Activated CD4-positive, alpha-beta T cell treated with anti-CD3 and anti-CD28 coated beads, Interleukin-2, amount 50 U/mL, for 48 hours (primary cell): ENCODE data around the gene MAOA.
"Not testable (repeated sequence)": the region's sequence is repeated elsewhere in the genome, so short reads cannot be mapped to it uniquely, and the experiment has no call there.

Source experiments
- DNase-seq, 2 experiments: peaks; one replicate each; pipeline ENCODE4 v3.0.0-alpha.2; 2020

MAOA gene

DNA sequence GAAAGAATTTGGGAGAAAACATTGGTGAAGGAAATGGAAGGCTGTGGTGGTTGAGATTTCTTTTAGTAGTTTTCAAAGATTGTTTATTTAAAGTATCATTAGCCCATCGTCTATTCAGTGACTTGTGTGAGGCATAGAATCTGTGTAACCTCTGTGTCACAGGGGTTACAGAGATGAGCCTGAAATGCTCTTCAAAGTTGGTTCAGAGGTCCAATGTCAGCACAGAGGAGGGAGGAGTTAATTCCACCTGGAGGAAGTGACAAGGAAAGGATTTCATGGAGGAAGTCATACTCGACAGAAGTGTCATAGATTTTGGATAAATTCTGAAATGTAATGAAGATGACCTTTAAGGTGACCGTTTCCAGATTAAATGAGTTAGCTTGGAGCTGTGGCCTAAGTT is 8.2 kb downstream of the MAOA start:
- no peak for DNase-seq

GRCh38 chrX:43664708-43665107 is 8.6 kb downstream of the MAOA start:
- DNase-seq, result no peak

- no peak for DNase-seq
These were observed 10.3 kb downstream of the MAOA start for GRCh38 chrX:43666311-43666912.

- DNase-seq, result not testable (repeated sequence)
These were observed 20.0 kb downstream of the MAOA start for GRCh38 chrX:43675965-43676628.

DNA sequence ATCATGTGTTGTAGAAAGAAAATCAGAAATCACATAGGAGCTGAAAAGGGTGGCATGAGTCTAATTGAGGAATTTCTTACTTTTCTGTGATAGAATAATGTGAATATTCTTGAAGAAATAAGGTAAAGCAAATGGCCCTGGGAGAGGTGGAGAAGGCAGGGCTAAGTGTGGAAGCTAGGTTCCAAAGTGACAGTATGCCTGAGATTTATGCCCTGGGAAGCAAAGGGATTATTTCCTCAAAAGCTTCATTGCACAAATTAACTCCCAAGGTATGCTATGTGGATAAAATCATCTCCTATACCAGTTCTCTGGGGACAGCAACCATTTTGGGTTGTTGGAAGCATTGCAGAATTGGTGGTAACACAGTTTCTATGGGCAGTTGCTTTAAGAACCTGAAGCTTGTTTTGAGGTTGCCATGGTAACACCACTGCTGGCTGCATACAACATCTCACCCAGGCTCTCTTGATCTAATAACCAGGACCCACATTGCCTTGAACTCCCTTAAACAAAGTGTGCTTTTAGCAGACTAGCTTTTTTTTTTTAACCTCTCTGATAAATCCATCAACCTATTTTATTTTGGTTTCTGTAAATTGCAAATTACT is 21.0 kb downstream of the MAOA start:
- DNase-seq, result no peak

DNA sequence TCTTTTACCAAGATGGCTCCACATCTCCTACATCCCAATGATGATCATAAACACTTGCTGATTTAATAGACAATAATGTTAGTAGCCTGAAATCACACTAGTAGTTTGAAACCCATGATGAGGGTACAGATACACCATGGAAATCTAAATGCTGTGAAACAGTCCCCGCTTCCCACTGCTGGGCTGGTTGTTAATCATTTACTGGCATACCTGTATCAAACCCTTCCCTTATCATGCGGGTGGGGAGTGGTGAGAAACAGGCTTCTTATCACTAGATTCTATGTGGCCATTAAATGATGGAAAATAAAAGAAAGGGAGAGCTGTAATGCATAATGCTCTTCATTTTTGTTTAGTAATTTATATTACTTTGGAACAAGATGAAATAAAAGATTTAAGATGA is 21.9 kb downstream of the MAOA start:
- DNase-seq, result no peak

- DNase-seq, result no peak
These were observed 23.0 kb downstream of the MAOA start for GRCh38 chrX:43679058-43679457.

DNA sequence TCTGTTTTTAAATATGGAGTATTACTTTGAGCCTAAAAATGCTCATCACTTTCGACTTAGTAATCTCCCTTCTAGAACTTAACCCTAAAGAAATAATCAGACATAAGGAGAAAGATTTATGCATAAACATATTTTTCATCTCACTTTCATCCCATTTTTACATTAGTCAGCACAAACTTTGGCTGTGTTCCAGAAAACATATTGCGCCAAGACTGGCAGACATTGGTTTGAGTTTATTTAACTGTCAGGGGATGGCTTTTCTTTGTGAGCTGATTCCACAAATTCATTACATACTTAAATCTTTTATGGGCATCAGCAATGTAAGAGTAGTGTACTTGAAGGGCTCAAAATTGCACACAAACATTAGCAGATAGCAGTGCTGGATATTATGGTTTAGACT is 23.7 kb downstream of the MAOA start:
- no peak for DNase-seq

- no peak for DNase-seq
These were observed 26.6 kb downstream of the MAOA start for GRCh38 chrX:43682726-43683125.

- DNase-seq, result no peak
These were observed 29.1 kb downstream of the MAOA start for GRCh38 chrX:43685221-43685620.

DNA sequence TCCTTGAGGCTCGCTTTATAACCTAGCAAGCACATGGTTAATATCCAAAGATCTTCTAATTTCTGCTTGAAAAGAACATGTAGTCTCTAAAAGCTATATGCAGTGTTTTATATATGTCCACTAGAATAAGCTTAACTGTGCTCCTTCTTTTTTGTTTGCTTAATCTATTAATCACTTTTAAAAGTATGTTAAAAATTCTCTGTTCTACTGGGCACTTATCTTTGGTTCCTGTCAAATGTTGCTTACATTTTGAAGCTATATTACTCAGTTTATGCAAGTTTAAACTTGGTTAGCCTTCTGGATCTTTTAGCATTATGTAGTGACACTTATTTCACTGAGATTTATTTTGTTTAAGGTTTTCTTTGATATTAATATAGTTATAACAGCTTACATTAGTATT is 32.5 kb downstream of the MAOA start:
- no peak for DNase-seq

GRCh38 chrX:43693602-43694406 is 37.7 kb downstream of the MAOA start:
- DNase-seq, result no peak

DNA sequence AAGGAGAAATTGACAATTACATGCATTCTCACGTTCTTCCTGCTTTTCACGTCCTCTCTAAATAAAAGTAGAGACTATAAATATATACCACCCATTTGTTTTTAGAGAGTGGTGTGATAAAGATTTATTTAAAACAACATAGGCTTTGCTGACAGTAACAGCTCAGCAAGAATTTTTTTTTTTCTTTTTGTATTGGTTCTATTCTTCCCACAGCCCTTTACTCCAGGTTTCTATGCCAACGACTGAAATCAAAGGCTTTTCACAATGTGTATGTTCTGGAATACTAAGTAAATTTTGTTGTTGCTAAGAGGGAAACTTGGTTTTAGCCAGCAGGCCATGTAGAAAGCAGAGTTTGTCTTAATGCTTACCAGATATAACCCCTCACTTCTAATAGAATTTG is 43.4 kb downstream of the MAOA start:
- DNase-seq, result no peak

- no peak for DNase-seq
These were observed 46.0 kb downstream of the MAOA start for GRCh38 chrX:43702079-43702524.

DNA sequence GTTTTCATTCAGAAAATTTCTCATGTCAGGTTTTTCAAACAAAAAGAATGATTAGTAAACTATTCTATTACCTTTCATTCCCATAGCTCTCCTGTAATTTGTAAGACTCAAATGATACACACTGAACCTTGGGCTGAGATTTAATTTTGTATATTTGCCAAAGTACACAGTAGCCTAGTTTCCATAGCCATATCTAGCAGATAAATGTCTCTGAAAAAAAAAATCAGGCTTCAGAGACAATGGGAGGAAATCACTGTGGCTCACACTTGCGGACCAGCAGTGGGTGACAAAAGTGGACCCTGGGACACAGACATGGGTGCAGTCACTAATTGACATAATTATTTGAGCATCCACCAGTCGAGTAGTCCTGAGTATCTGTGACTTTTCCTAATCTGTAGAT is 46.6 kb downstream of the MAOA start:
- DNase-seq, result no peak

- DNase-seq, result no peak
These were observed 47.2 kb downstream of the MAOA start for GRCh38 chrX:43703211-43703791.

GRCh38 chrX:43706786-43707370 is 50.8 kb downstream of the MAOA start:
- no peak for DNase-seq

GRCh38 chrX:43707812-43708548 is 51.9 kb downstream of the MAOA start:
- DNase-seq, result no peak

GRCh38 chrX:43716144-43716543 is 60.0 kb downstream of the MAOA start:
- no peak for DNase-seq

DNA sequence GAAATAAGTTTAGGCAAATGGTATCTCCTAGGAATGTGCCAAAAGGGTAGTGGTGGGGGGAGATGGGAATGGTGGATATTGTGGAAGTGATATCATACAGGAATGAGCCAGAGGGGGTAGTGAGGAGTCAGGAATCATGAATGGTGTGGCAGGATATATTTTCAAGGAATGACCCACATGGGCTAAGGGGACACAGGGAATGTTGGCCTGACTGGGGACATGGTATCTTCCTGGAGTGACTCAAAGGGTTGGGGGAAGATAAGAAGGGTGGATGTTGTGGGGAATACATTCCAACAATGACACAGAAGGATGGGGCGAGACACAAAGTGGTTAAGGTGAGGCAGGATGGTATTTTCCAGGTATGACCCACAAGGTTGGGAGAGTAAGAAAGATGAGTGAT is 60.6 kb downstream of the MAOA start:
- no peak for DNase-seq

DNA sequence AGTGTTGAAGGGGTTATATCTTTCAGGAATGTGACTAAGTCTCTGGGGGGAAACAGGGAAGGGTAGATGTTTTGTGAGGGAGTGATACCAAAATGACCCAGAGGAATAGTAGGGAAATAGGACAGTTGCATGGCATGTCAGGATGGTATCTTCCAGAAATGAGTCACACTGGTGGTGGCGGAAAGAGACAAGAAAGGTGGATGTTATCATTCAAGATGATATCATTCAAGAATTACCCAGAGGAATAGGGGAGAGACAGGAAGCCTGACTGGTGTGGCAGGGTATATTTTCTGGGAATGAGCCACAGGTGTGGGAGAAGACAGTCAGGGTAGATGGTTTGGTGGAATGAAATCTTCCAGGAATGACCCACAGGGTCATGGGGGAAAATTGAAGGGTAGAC is 61.1 kb downstream of the MAOA start:
- DNase-seq, result no peak

DNA sequence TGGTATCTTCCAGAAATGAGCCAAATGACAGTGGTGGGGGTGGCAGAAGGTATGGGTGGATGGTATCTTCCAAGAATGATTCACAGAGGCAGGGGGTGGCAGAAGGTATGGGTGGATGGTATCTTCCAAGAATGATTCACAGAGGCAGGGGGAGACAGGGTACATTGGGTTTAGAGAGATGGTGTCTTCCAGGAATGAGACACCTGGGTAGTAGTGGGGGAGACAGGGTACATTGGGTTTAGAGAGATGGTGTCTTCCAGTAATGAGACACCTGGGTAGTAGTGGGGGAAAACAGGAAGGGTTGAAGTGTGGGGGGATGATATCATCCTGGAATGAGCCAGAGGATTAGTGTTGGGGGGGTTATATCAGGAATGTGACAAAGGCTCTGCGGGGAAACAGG is 62.0 kb downstream of the MAOA start:
- DNase-seq, result no peak
